NCI-H1092 treated with DMSO at 0.1 percent for 48 hours (cell line): ENCODE results near the gene SYT5.
"Not testable (repeated sequence)": the region's sequence is repeated elsewhere in the genome, so short reads cannot be mapped to it uniquely, and the experiment has no call there.

ENCODE experiments used
- DNase-seq: peaks from one replicate; lab custom pipeline; 2025; lab: John Stamatoyannopoulos, UW

Gene SYT5

DNA sequence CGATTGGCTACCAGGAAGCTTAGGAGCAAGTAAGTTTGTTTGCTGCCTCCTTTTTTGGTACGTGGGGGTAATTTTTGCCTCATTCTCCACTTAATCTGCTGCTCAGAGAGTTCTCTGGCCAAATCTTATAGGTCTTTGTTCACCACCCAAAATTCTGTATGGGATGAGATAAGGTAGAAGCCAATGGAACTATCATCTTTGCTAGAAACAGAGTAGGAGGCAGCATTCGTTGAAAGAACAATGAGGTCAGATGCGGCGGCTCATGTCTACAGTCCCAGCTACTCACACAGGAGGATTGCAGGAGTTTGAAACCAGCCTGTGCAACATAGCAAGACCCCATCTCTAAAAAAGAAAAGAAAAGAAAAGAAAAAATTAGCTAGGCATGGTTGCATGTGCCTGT is 8.6 kb downstream of the SYT5 start:
- DNase-seq, result no peak

DNA sequence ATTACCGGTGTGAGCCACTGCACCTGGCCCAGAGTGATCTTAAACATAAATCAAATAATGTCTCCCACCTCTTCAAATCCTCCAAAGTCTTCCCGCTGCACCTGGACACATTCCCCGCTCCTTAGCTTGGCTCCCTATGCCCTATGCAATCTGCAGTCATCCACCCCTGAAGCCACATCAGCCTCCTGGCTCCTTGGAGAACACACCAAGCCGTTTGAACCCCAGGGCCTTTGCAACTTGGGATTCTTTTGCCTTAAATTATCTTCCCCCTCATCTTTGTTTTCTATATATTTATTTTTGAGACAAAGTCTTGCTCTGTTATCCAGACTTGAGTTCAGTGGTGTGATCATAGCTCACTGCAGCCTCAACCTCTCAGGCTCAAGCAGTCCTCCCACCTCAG is 11.0 kb downstream of the SYT5 start:
- no peak for DNase-seq

DNA sequence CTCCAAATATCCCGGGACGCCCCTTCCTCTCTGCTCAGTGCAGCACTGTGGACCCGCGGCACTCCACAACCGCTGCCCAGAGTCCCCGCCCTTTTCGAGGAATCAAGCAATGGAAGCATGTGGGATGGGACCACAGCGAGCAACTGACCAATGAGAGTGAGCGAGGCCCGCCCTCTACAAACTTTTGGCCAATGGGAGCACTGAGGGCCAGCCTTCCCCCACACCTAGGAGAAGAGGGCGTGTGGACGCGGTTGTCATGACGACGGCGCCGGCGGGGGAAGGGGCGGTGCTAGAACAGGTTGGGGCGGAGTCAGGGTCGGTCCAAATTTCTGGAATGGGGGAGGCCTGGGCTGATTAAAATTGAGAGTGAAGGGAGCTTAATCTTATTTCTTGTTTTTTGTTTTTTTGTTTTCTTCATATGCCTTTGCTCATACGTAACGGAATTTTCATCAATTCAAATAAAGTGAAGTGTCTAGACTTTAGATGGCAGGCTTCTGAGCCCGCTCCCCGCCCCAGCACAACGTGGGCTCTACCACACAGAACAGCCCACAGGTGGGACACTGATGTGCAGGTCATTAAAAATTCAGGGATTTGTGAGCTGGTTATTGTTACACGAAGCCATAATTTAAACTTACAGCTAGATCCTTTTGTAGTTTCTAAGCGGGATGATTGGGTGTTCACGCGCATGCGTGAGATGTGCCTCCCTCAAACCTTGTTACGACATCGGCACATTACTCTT is 13.4 kb downstream of the SYT5 start, which contains the start of gene DNAAF3:
DNAAF3 (minus strand) TSS at position 84 of the 739 bp plus-strand sequence. CDS start 200 bp downstream, outside the sequence.
- peak; percentile 74 for DNase-seq

DNA sequence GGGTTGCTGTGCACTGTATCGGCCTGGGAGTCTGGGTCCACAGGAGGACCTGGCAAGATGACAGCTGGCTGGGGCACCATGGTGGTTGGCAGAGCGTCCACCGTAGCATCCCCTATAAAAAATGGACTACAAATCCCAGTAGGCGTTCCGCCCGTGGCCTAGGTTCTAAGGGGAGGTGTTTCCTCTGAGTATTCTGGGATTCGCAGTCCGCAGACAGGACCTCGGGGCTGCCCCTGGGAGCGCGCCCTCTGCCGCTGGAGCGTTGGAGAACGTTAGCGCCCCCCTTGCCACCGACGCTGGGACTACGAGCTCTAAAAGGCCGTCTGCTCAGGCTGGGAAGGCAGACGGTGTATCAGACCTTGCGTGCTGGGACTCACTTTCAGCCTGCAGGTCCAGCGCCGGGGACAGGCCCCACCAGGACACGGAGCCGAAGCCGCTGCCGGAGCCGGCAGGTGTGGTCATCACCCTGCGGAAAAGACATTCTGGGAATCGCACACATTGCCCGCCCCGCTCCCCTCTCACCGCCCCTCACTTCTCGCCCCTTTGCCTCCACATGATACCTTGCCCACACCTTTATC is 14.0 kb downstream of the SYT5 start:
- peak; percentile 5 for DNase-seq

DNA sequence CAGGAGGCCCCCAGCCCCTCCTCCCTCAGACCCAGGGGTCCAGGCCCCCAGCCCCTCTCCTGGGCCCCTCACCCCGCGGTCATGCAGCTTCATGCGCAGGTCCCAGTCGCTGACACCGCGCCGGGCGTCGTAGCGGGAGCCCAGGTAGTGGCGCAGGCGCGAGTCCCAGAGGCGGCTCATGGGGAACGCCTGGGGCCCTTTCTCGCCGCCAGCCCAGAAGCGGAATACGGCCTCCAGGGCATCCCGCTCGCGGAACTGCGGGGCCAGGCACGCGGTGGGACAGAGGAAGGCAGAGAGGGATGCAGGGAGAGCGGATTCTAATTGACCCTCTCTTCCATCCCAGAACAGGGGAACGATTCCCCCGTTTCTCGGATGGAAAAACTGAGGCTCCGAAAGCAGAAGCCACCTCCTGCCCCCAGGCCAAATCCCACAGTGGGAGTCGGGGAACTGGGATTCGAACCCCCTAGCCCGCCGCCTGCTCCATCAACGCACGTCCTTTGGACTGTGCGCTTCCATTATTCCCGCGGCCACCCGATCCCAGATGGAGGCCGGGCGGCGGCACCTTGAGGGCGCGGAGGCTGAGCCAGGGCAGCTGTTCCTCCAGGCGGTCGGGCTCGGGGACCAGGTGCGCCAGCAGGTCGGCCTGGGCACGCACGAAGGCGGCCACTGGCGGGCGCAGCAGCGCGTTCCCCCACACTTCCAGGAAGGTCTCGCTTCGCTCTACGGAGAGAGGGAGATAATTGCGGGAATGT is 18.3 kb downstream of the SYT5 start:
- no peak for DNase-seq

DNA sequence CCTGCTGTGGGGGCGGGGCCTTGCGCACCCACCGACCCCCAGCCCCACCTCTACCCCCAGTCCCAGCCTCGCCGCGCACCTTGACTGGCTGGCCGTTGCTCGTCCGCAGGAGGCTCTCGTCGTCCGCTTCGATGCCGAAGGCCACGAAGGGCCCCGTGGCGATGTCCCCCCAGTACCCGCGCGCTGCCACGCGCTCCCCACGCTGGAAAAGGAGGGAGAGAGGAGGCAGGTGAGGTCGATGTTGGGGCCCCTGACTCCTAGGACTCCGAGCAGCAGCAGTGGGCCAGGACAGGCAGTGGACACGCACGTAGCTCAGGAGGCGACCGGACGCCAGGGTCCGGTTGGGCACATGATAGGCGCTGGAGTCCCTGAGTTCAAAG is 19.1 kb downstream of the SYT5 start:
- DNase-seq, result no peak

DNA sequence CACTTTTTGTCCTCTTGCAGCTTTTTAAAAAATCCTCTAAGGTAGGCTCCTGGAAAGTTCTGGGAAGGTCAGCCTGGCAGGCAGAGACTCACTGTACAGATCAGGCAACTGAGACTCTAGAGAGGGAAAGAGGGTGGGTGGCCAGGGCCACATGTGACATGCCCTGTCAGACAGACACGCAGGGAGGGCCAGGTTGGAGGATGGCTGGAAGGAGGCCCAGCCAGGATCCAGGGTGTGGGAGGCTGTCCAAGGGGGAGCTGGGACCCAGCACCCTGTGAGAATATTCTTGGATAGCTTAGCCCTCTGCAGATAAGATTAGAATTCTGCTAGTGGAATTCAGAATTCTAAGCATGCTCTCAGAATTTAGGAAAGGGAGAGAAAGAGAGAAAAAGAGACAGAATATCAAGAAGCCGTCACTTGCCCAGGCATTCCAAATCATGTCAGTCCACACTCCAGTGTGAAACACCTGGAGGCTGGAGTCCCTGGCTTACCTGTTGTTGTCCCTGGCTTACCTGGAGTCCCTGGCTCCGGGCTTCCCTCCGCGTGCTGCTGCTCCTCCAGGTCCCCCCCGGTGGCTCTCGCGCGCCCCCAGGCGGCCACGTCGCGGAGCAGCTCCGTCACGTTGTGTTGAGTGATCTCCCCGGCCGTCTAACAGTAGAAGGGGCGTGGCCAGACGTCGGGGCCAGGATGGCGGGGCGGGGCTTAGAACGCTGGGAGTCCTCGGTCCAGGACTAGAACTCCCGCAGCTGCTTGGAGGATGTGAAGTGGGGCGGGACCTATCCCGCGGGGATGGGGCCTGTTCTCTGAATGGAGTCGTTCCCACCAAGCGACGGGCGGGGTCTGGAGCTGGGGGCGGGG is 19.7 kb downstream of the SYT5 start:
- peak; percentile 61 for DNase-seq

DNA sequence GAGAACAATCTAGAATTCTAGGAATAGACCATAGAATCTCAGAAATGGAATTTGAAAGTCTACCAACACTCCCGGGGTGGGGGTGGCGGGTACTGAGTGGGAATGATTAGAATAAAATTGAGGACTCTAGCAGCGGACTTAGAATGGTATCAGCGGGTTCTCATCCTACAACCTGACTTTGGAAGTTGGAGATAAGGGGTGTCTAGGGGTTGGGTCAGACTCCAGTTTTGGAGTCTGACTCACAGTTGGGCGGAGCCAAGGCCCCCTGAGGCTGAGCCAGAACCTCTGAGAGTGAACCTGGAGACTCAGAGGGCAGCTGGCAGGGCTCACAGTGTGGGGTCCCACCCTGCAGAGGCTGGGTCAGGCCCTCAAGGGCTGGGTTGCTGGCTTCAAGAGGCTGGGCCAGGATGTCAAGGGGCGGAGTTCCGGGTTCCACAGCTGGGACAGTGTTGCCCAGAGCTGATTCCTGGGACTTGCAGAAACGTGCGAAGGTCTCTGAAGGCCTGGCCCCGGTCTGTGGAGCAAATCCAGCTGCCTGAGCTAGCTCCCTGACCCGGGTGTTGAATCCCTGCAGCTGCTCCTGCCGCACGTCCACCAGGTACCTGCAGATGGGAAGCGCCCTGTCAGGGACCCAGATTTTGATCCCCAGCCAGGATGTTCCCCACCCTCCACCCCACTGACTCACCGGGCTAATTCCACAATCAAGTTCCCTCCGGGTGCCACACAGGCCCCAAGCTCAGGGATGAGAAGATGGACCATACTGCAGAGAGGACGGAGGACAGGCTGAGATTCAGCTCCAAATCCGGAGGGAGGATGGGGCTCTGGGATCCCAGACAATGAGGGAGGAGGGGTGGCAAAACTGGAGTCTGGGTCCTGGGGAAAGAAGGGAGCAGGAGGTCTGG is 21.0 kb downstream of the SYT5 start:
- no peak for DNase-seq

DNA sequence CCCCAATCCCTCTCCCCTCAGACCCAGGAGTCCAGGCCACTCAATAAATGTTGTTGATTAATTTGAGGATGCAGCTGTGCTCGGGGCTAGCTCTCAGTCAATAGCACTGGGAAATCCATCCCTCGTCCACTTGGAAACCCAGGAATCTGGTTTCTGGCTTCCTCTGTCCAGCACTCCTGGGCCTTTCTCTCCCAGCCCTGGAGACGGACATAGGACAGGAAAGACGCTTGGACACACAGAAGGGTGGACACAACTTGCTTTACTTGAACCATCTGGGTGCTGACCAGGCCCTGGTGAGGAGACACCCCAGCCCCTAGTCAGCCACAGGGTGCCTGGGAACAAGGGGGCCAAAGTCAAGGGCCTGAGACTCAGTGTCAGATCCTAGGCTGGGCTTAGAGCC is 21.7 kb downstream of the SYT5 start:
- no peak for DNase-seq

DNA sequence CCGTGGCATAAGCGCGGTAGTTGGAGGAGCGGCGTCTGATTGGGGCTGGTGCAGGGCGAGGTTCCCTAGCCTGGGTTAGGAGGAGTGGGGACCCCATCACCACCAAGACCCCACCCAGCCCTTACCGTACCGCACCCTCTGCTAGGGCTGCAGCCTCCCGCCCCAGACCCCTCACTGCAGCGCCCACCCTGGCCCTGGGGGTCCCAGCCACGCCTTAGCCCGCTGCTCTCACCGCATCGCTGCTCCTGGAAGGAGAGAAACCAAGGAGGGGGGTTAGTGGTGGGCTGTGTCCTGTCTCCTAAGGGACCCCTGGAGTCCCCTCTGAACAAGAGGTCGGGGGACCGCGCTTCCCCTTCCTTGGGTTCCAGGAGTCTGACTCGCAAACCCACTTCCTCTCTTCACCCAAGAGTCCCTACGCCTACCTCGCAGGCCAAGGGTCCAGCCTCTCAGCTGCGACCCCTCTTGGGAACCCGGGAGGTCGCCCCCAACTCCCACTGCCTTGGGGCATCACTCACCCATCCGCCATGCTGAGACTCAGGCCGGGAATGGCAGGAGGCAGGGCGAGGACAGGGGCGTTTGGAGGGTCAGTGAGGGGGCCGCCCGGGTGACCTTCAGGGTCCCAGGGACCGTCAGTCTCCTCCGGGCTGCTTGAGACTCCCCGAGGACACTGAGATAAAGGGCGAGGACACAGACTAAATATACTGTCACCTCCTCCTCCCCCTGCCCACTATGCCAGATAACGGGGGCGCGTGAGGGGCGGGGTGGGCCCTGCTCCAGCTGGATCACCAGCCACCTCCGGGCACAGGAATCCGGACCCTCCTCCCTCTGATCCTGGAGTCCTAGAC is 22.8 kb downstream of the SYT5 start, which contains the start of gene TNNI3:
TNNI3 (minus strand) TSS at position 669 of the 845 bp plus-strand sequence; CDS start at position 526, 143 bp downstream.
- no peak for DNase-seq

DNA sequence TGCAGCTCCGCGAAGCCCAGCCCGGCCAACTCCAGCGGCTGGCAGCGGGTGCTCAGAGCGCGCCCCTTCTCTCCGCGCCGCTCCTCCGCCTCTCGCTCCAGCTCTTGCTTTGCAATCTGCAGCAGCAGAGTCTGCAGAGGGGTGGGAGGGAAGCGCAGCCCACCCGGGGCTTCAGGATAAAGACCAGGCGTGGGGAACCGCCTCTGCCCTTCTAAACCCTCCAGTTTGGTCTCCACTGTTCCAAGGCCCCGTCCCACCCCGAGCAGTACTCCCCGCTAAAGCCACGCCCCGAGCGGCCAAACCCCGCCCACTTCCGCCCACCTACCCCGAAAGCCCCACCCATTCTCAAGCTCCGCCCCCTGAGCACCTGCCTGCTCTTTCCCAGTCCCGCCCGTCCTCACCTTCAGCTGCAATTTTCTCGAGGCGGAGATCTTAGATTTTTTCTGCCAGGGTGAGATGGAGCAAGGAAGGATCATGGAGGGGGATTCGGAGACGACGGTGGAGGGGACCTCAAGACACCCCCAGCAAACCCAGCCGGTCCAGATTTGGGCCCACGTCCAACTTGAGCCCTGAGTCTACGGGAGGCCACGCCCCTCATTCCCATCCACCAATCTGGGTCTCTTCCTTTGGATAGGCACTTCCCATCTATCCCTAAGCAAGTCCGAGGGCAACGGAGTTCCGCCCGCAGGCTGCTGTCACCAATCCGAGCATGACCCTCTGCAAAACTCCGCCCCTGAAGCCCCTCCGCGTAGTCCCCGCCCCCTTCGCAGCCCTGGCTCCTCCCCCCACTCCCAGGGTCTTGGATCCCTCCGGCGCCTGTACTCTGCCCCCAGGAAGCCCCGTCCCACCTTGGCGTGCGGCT is 23.7 kb downstream of the SYT5 start:
- peak; percentile 39 for DNase-seq

DNA sequence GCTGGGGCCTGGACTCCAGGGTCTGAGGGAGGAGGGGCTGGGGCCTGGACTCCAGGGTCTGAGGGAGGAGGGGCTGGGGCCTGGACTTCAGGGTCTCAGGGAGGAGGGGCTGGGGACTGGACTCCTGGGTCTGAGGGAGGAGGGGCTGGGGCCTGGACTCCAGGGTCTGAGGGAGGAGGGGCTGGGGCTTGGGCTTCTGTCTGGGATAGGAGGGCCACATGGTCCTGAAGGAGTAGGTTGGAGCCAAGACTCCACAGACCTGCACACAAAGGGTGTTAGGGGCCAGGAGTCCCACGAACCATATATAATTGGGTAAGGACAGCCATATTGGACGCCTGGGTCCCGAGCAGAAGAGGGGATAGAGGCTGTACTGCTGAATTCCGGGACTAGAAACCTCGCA is 24.3 kb downstream of the SYT5 start:
- DNase-seq, result not testable (repeated sequence)

DNA sequence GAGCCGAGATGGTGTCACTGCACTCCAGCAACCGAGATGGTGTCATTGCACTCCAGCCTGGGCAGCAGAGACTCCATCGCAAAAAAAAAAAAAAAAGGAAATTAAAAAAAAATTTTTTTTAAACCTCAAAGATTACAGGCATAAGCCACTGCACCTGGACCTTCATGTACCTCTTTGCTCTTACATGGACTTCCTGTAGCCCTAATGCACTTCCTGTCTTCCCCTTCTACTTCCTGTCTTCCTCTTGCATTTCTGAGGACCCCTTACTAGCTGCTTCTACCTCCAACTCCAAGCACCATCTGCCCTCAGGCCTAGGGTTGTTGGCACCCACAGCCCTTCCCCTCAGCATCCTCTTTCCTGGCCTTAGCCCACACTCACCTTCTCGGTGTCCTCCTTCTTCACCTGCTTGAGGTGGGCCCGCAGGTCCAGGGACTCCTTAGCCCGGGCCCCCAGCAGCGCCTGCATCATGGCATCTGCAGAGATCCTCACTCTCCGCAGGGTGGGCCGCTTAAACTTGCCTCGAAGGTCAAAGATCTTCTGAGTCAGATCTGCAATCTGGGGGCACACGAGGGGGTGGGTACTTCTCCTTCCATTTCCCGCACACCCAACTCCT is 26.3 kb downstream of the SYT5 start:
- DNase-seq, result no peak

DNA sequence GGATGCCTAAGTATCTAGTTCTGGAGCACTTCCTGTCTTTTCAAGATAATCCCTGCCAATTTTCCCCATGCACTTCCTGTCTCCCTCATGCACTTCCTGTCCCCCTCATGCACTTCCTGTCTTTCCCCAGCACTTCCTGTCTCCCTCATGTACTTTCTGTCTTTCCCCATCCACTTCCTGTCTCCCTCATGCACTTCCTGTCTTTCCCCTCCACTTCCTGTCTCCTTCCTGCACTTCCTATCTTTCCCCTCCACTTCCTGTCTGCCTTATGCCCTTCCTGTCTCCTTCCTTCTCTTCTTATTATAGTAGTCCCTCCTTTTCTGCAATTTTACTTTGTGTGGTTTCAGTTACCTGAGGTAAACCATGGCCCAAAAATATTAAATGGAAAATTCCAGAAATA is 28.1 kb downstream of the SYT5 start:
- no peak for DNase-seq

DNA sequence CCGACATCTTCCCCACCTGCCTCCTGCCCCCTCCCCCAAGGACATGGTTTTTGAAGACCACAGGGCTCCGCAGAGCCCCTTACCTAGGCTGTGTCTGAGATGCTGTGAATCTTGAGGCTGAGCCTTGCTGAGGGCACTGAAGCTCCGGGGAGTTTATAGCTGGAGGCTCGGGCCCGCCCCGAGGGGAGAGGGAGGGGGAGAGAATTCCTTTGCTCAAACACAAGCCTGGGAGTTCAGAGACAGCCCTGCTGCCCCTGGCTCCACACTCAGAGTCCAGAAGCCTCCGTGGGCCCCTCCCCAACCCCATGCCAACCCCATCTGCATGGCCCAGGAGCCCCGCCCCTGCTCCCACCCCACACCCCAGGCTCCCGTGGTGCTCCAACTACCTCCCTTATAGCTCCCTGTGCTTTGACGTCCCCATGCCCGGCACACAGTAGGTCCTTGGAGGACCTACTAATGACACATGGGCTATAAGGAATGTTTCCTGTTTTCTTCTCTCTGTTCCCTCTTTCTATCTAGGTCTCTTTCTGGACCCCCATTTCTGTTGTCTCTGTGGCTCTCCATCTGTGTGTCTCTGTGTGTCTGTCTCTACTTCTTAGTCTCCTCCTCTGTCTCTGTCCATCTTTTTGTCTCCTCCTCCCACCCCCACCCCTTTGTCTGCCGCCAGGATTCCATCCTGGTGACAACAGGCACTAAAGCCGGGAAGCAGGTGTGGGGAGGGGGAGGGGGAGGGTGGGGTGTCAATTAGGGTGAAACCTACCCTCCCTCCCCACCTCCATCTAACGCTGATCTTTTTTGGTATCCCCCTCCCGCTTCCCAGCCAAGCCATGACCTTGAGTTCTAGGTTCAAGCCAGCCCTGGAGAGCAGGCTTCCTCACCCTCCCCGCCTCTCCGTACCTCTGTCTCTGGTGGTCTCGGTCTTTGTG is 30.7 kb downstream of the SYT5 start, which contains the start of gene TNNT1:
TNNT1 (minus strand) TSS at position 129 of the 926 bp plus-strand sequence. CDS start 2,049 bp downstream, outside the sequence.
- no peak for DNase-seq

DNA sequence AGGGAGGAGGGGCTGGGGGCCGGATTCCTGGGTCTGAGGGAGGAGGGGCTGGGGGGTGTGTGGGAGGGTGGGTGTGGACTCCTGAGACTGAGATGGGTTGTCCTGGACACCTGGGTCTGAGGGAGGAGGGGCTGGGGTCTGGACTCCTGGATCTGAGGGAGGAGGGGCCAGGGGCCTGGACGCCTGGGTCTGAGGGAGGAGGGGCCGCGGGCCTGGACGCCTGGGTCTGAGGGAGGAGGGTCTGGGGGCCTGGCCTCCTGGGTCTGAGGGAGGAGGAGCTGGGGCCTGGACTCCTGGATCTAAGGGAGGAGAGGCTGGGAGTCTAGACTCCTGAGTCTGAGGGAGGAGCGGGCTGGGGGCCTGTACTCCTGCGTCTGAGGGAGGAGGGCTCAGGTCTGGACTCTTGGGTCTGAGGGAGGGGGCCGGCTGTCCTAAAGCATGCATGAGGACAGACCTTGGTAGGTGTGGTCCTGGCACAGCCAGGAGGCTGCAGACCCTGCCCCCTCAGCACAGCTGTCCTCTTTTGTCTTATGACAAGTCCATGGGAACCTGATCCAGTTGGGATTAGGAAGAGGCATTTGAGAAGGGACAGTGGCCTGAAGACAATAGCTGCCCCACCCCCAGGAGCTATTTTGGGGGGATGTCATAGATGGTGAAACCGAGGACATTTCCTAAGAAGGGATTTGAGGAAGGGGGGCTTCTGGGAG is 32.4 kb downstream of the SYT5 start:
- no peak for DNase-seq
